Stimulated activated CD8-positive, alpha-beta memory T cell treated with anti-CD3 and anti-CD28 coated beads, Interleukin-7, amount 100 ng/mL, for 24 hours (primary cell): Measurements from ENCODE around the gene COL4A6.

Experiments
- DNase-seq: peaks from one replicate; pipeline ENCODE4 v3.0.0-alpha.2; 2020; ENCODE audit warnings: low read depth

The COL4A6 gene

DNA sequence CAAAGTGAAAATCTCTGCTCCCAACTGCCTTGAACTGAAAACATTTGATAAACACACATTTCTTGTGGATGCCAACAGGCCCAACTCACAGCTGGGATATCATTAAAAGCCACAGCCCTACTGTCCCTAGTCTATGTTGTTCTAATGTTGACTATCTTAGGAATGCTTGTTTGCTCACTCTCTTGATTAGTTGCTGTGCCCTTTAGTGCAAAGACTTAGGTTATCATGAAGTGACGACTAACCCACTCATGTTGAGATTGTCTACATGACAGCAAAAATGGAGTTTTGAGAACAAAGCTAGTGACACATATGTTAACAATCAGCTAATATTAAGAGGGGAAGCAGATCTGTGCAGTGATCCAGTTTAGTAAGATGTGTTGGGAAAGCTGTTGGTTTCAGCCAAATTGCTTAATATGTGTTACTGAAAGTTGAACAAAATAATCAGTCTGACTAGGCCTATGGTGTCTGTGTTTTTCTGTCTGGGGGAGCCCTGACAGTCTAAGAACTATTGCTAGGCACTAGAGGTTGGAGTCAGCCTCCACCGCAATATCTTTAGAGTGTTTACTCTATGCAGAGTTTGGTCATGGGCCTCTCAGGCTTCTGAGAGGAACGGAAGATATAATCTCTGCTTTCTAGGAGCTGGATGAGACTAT, 221.2 kb downstream of the COL4A6 start:
- DNase-seq, result no peak

DNA sequence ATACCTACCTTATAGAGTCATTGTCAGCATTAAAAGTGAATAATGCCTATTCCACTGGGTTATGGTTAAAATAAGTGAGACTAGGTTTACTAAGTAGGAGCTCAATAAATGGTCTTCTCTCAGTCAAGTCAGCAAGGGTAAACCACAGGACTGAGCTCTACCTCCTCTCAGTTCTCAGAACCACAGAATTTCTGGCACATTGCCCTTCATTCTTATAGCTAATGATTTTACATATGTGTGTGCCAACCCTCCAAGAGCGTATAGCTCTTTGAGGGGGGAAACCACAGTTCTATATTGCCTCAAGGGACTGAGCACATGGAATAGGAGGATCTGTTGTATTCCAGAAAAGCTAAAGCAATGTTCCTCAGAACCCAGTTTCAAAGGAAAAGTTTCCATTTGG, 221.8 kb downstream of the COL4A6 start:
- no peak for DNase-seq

DNA sequence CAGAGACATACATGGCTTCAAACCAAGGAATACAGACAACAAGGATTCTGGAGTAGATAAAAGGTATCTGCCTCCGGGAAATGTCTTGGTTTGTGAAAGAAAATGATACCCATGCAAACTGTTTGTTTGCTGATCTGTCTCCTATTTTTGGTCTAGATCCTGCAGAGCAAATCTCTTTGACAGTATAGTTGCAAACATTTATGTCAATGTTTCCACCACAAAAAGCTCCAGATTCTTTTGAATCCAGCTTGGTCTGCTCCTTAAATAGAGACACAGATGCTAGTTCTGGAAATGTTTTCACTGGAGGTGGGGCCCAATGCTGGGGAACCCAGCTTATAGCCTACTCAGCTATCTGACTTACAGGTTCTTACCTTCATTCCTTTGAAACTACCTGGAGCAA, 226.9 kb downstream of the COL4A6 start:
- no peak for DNase-seq

DNA sequence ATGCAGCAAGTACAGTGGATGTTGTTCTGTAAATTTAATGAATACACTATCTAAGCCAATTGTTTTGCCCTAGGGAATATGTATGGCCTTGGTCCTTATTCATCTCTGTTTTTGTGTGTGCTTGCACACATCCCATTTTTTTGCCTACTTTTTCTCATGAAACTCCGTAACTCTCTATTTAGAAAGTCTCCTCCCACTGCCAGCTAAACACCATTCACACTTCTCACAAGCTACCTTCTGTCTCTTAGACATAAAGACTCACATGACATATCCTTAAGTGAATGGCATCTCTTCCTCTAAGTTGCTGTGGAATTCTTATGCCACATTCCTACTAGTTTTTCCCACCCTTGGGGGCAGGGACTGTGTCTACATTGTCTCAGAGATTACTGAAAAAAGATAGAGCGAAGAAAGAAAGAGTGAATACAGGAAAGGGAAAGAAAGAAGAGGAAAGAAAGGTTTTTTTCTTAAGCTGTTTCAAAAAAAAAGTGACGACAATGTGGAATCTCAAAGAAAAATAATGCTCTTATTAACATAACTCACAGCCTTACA, 229.1 kb downstream of the COL4A6 start:
- DNase-seq, result no peak

DNA sequence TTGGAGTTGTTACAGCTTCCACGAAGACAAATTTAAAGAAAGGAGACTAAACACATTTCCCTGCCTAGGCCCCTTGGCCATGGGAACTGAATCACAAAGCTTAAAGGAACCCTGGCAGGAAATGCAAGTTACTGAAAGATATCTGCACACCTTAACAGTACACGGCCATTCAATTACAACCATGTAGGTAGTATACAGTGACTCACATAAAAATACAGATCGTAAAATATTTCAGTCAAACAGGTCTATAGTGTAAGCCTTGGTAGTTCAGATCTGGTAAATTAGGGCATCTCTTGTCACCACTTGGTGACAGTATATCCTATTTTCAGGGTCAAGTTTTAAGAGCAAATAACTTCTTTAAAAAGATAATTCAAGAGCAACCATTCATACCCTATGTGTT, 234.7 kb downstream of the COL4A6 start:
- DNase-seq, result no peak

DNA sequence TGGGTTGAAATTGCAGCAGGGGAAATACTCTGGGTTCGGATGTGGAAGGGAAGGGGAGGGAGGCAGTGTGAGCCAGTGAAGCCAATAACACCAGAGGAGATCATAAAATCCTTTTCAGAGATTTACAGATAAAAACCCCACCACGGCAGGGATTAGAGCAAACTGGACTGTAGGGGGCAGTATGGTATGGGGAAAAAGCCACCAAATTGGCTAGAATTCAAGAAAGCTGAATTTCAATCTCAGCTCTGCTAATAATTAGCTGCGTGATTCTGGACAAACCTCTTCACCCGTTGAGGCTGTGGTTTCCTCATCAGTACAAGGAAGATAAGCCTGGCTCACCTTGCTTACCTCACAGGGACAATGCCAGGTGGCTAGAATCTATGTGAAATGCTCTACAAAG, 238.5 kb downstream of the COL4A6 start:
- DNase-seq, result no peak

DNA sequence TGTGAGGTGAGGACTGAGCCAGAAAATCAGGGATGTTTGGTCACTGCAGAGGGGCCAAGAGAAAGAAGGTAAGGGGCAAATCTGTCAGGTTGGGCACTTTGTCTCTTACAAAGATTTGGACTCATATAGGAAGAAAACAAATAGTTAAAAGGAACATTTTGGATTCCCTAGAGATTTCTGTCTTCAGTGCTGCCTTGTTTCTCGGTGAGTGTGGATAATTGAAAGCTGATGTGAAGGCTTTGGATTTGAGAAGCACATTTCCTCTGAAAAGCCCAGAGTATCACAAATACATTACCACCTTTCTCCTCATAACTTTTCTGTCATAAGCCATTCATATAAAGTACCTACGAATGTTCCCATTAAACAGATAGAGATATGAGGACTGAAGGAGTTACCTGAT, 239.2 kb downstream of the COL4A6 start:
- no peak for DNase-seq

DNA sequence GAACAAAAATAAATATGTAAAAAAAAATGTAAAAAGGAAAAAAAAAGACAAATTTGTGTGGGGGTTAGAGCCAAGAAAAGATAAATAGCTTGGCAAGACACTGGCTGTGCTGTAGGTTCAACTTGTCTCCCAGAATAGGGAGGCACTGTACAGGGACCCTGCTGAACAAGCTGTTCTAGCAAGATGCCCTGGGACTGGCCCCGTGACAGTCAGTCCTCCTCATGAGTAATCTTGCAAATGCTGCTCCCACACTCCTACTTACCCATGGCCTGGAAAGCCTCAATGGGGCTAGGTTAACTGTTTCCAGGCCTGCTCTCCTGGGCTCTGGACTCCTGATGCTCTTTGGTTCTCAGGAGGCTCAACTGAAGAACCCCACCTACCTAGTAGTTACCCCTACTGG, 239.8 kb downstream of the COL4A6 start:
- no peak for DNase-seq

DNA sequence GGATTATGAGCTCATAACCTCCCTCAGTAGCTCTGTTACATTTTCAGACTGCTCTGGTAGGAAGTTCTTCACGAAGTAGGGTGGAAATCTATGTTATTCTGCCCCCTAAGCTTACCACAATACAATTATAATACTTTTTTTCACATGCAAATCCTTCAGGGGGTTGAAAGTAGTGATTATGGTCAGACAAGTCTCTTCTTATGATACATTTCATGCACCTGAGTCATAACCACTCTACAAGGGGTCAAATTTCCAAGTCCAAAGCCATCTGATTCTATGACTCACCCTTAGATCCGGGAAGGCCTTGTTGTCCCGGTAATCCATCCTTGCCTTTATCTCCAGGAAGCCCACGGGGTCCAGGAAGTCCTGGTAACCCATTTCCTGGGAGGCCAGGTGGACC, 251.4 kb downstream of the COL4A6 start:
- no peak for DNase-seq

DNA sequence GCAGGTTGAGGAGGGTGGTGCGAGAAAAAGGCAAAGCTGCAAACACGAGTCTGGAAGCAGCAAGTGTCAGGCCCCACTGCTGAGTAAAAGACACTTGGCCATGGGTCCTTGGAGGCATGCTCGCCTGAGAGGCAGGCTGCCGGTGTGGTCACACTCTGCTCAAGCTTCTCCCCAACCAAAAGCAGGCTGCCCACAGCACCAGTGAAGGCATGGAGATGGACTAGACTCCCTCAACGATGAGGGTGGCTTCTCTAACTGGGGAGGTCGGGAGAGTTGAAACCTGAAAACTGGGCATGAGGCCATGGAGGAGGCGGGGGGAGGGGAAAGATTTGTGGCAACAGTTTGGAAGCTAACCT, 260.1 kb downstream of the COL4A6 start:
- no peak for DNase-seq

DNA sequence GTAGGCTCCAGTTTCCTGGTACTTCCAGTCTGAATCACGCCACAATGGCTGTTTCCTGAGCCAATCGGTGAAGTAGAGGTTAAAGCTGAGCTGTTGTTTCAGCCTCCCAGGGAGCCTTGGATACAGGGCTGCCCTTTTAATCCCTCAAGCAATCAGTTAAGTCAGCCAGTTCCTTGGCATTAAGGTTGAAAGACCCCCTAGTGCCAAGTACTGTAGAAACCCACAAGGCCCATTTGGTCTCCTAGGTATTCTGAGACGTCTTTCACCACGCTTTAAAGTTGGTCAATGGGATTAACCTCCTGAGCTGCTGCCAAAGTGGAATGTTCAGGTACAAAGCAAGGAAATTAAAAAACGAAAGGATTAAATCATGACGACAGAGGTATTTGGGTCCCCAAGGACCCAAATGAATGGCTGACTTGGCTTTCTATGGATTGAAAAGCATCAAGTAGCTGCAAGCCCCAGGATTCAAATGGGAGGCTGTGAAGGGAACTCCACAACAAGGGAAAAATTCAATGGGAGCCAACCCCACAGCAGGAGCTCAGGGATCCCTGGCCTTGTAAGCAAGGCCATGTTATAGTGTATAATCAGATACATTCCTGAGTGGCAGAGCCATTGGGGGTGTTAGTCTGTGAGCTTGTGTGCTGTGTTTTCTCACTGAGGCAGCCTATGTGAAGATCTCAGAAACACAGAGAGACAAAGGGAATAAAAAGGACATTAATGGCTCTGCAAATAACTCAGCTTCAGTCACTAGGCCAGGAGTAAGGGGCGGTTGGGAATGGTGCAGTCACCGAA, 260.7 kb downstream of the COL4A6 start:
- DNase-seq, result no peak

DNA sequence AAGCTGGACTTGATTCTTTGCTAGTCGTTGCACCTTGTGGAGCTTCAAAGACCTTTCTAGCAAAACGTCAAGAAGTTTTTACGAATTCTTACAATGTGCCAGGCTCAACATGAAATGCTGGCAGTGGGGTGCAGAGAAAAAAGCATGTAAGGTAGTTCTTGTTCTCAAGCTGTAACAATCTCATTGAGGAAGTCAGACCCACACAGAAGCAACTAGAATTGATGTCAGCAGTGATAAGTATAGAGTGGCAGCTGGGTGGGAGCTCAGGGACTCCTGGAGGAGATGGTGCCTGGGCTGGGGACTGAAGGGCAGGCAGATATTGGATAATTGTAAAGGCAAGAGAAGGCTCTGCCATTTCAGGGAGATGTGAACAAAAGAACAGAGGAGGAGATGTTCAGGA, 264.3 kb downstream of the COL4A6 start:
- DNase-seq, result no peak

DNA sequence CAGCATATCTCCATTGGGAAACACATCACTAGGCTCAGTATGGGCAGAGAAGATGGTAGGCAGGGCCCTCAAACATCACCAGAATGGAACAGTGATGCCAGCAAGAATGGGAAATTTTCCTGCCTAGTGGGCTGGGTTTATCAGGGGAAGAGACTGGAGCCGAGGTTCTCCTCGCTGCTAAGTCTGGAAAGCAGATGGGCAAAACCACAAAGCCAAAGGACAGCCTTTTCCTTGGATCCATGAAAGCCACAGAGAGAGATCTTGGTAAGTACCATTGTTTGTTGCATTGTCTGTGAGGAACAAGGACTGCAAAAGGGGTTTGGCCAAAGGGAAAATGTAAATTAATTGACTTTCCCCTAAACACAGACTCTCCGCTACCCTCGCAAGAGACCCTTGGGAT, 266.6 kb downstream of the COL4A6 start:
- DNase-seq, result no peak

DNA sequence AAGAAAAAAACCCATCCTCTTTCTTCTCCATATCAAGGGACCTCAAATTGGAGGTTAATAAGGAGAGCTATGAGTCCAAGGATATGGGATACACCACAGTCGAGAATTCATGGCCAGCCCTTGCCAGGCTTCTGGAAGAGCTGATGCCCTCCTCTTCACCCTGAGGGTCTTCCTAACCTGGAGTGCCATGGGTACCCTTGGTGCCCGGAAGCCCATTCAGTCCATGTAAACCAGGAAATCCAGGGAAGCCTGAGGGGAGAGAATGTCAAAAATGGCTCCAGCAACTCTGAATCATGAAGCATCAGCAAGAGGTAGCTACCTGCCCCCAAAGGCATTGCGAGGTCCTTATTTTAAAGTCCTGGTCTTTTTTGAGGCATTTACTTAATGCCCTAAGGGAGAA, 268.5 kb downstream of the COL4A6 start:
- DNase-seq, result no peak

DNA sequence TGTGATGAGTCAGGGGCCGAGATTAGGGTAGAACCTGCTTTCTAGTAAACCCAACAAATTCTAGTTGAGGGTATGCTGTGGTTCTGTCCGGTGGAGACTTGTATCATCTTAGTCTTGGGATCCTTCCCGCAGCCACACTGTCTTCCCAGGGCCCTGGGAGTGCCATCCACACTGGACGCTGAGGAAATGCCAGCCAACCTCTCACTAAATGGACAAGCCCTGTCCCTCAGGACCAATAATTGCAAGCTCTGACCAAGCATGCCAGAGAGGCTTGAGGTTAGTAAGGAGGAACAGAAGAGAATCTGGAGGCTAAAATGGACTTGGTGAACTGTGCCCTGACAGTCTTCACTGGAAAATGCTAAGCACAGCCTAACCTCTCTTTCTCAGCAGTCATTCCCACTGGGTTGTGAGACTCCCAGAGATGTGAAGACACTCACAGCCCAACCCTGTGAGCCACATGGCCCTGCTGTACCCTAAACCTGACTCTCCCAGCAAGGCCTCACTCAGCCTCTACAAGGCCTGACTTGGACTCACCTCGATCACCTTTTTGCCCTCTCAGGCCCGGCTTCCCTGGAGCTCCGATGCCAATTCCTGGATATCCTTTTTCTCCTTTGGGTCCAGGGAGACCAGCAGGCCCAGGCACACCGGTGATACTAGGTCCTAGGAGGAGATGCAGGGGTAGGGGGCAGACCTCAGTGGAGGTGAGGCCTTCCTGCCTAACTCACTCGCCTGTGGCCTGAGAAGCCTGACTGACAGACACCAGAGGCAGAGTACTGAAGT, 269.1 kb downstream of the COL4A6 start:
- DNase-seq, result no peak

DNA sequence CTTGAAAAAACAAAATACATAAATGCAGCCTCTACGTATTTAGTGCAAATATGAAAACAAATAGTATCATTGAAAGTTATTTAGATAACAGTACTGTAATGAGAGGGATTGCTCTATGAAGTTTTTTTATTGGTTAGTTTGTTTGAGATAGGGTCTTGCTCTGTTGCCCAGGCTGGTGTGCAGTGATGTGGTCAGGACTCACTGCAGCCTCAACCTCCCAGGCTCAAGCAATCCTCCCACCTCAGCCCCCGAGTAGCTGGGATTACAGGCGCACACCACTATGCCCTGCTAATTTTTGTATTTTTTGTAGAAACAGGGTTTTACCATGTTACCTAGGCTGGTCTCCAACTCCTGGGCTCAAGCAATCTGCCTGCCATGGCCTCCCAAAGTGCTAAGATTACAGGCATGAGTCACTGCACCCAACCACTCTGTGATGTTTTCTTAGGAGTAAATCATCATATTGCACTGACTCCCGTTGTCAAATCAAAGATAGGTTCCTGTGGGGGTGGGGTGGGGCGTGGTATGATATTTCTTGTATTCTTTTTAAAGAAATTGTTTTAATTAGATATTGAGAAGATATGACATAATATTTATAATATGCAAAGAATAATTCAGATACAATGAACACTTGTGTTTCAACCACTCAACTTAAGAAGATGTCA, 270.9 kb downstream of the COL4A6 start:
- no peak for DNase-seq

DNA sequence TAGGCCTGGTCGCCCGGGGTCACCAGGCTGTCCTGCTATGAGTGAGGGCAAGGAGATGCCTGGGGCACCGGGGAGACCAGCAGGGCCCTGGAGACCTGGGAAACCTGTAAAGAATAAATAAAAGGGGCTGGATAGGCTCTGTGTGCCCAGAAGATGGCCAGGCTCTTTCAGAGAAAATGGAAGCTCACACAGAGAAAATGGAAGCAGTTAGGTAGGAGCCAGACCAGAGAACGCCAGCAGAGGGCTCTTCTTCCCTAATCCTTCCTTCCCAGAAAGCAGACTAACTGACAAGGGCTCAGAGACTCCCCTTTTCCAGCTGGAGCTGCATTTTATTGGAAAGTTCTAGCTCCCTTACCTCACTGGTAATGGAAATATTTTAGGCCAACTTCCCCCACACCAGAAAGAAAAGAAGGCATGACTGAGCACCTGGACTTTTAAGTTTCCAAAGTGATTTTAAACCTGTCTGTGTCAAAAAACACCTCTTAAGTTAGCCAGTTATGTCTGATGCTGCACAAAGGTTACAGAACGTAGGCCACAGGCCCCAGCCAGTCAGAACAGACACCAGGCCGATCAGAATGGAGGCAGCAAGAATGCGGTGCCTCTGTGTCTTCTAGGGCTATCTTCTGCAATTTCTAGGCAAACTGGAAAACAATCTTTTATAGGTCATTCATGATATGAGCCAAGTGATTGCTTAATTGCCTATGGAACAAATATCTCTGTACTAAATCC, 272.7 kb downstream of the COL4A6 start:
- no peak for DNase-seq

DNA sequence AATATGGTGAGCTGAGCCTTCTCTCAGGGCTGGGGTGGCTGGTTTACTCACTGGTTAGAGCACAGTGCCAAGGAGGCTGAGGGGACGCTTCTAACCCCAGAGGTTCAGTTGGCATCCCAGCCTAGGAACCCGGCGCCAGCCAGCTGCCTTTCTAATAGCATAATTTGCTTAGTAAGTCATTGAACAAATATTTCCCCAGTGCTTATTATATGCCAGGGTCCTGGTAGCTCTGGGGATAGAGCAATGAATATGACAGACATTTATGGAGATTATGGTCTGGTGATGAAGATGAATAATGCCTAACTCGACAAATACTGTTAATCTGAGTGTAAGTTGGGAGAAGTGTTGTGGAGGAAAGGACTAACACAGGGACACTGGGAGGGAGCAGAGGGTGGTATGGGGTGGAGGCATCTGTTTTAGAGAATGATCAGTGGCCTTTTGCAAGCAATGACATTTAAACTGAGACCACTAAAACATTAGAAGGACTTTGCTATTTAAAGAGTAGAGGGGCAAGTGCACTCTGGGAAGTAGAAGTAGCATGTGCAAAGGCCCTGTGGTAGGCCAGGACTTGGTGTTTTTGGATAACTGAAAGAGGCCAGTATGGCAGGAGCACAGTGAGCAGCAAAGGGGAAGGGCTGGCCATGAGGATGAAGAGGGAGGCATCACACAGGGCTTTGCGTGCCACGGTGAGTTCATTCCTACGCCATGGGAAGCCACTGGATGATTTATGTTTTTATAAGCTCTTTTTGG, 274.7 kb downstream of the COL4A6 start:
- DNase-seq, result no peak

DNA sequence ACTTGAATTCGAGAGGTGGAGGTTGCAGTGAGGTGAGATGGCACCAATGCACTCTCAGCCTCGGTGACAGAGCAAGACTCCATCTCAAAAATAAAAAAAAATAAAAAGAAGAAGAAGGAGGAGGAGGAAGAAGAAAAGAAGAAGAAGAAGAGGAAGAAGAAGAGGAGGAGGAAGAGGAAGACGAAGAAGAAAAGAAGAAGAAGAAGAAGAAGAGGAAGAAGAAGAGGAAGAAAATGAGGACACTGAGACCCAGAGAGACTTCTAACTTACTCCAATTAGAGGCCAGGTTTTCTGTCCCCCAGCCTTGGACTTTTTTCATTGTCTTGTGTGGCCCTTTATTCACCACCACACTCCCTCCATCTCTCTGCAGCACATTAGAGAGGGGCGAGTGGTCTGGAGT, 276.0 kb downstream of the COL4A6 start:
- no peak for DNase-seq

DNA sequence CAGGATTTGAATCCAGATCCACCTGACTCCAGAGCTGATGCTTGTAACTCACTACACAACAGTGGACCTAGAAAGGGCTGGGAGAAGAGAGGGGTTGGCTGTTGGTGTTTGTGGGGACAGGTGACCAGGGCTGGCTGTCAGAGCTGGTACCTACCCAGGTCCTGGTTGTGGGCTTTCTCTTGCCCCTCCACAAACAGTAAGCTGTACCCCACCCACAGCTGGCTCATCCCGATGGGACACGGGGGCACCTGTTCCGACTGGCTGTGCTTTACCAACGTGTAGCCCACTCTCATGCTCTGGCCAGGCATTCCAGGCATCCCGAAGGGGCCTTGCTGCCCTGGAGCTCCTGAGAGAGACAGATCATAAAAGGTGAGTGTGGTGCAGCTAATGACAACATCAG, 277.9 kb downstream of the COL4A6 start:
- DNase-seq, result no peak
